ENCODE results near the gene DRD5.

DNA sequence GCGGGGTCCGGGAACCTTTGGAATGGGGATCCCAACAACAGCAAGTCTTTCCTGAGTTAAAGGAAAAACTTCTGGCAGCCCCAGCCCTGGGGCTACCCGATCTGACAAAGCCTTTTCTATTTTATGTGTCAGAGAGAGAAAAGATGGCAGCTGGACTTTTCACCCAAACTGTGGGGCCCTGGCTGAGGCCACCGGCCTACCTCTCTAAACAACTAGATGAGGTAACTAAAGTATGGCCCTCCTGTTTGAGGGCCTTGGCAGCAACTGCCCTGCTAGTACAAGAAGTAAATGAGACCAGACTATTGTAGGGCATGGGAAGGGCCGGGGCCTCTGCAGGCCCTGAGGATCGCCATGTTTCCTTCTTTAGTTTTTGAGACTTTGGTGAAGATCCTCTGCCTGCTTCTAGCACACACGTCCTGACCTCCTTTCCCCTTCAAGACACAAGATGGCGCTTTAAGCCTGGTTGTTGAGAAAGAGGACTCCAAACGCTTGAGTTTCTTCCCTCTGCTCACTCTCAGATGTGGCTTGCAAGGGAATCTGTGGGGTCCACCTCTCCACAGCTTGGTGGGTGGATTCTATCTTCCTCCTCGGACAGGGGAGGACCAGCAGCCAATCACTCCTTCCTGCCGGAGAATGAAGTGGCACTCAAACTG is 18.5 kb upstream of the DRD5 start:
- TF ChIP-seq CTCF (IDR thresholded peaks at IDR 0.05) = peak; percentile 10 to 69 (median 54)
- TF ChIP-seq EP300 (IDR thresholded peaks at IDR 0.05) = no peak

Measured in gastroesophageal sphincter (tissue), 3 donors.